Measurements from ENCODE around the gene ADPRS. TPM values are rescaled to one million over a fixed set of nuclear protein-coding genes. Genes with fewer than 3 reads are reported as not detected.

Gene ADPRS
- total RNA-seq, result 10 to 100 TPM; 17.8 to 24.5 (median 18.0) TPM
- long read RNA-seq, donor 1, transcript ADPRHL2-201 (6 exons, 1,668 nt), result major isoform, 69 of 88 reads
- long read RNA-seq, donor 1, partial matches to known transcripts, result 9 of 88 reads
- long read RNA-seq, donor 1, other reads (novel, unspliced or antisense), result 10 of 88 reads
- long read RNA-seq, donor 2, transcript ADPRHL2-201 (6 exons, 1,668 nt), result major isoform, 47 of 50 reads
- long read RNA-seq, donor 2, partial matches to known transcripts, result 0 of 50 reads
- long read RNA-seq, donor 2, other reads (novel, unspliced or antisense), result 3 of 50 reads

GRCh38 chr1:36088577-36089392, at the start of gene ADPRS:
ADPRS (plus strand) TSS chr1:36088892; CDS start chr1:36088905, 13 bp downstream.
- H3K4me3 ChIP-seq, result peak within 1 kb of the TSS; percentile 96
- H3K9me3 ChIP-seq, result no peaks in the 10 kb centered on the region
- DNase-seq (peak; percentile 89 to 94 (median 91)), ATAC-seq (peak; percentile 98)
- peak; percentile 97 for TF ChIP-seq CTCF (IDR thresholded peaks at IDR 0.05)
- intact Hi-C loops (cut with DNase I, micrococcal nuclease), result no loop called here
- H3K36me3 ChIP-seq (ENCODE audit: low read depth), result no peaks in the 10 kb centered on the region
- peaks cover 10% of the 10 kb centered on the region for H3K4me1 ChIP-seq (ENCODE audit: low read depth)

GRCh38 chr1:36040238-36040637, 48.5 kb upstream of the ADPRS start:
- Histone ChIP-seq H3K4me3 (no peak overlapping the region), H3K9me3 (no peaks in the 10 kb centered on the region), H3K4me1 (ENCODE audit: low read depth) (no peaks in the 10 kb centered on the region), H3K36me3 (ENCODE audit: low read depth) (no peaks in the 10 kb centered on the region)
- ATAC-seq (no peak), DNase-seq (no peak)
- intact Hi-C loops (cut with DNase I, micrococcal nuclease), result no loop called here
- TF ChIP-seq CTCF (IDR thresholded peaks at IDR 0.05), result no peak

GRCh38 chr1:36051821-36052220, 36.9 kb upstream of the ADPRS start:
- H3K36me3 ChIP-seq (ENCODE audit: low read depth), result peaks cover 4% of the 10 kb centered on the region
- DNase-seq, result no peak
- H3K4me3 ChIP-seq, result no peak overlapping the region
- no peaks in the 10 kb centered on the region for H3K9me3 ChIP-seq
- intact Hi-C loops (cut with DNase I, micrococcal nuclease), result no loop called here
- ATAC-seq, result no peak
- no peaks in the 10 kb centered on the region for H3K4me1 ChIP-seq (ENCODE audit: low read depth)
- TF ChIP-seq CTCF (IDR thresholded peaks at IDR 0.05), result no peak

- Histone ChIP-seq H3K36me3 (ENCODE audit: low read depth) (peaks cover 4% of the 10 kb centered on the region), H3K4me1 (ENCODE audit: low read depth) (no peaks in the 10 kb centered on the region), H3K9me3 (no peaks in the 10 kb centered on the region), H3K4me3 (no peak overlapping the region)
- no peak for TF ChIP-seq CTCF (IDR thresholded peaks at IDR 0.05)
- intact Hi-C loops (cut with DNase I, micrococcal nuclease), result no loop called here
- DNase-seq (no peak), ATAC-seq (no peak)
Measured at GRCh38 chr1:36053978-36054377, 34.7 kb upstream of the ADPRS start.

- no peak for TF ChIP-seq CTCF (IDR thresholded peaks at IDR 0.05)
- Histone ChIP-seq H3K9me3 (no peaks in the 10 kb centered on the region), H3K4me1 (ENCODE audit: low read depth) (no peaks in the 10 kb centered on the region), H3K4me3 (no peak overlapping the region), H3K36me3 (ENCODE audit: low read depth) (peaks cover 4% of the 10 kb centered on the region)
- ATAC-seq (no peak), DNase-seq (no peak)
- intact Hi-C loops (cut with DNase I, micrococcal nuclease), result no loop called here
Measured at GRCh38 chr1:36055706-36056105, 33.0 kb upstream of the ADPRS start.

Data from mucosa of descending colon (tissue), 3 donors.